HEK293 (cell line): ENCODE results near the gene HBP1.

Source experiments
- CTCF ChIA-PET: fragments of 350-600 bp; formaldehyde crosslinking; extraction: SDS; loops from one replicate; lab custom pipeline; 2021; ENCODE audit warnings: antibody characterized with exemption; lab: Yijun Ruan, JAX
- POLR2A ChIA-PET: fragments of 300-600 bp; formaldehyde crosslinking; extraction: SDS; loops from one replicate; lab custom pipeline; 2020; ENCODE audit warnings: antibody characterized with exemption, inconsistent platforms; lab: Yijun Ruan, JAX
- H3K27ac ChIP-seq: fragments of 200-500 bp; sonication (Bioruptor generic); 2 replicates; pipeline ENCODE4 v1.5.1; 2014; ENCODE audit warnings: low read depth, low read length, control low read depth, inconsistent platforms; ENCODE audit errors: extremely low read depth
- H3K36me3 ChIP-seq, 2 experiments: fragments of 200-500 bp in 1 of 2; sonication (Bioruptor generic) in 1 of 2; 1 replicate in 1 of 2; 2 replicates in 1 of 2; pipeline ENCODE4 v1.5.1; 2014 to 2017; ENCODE audit warnings: inconsistent platforms in 2 of 2, low read length in 2 of 2; ENCODE audit not compliant: control insufficient read depth in 2 of 2, insufficient read depth in 1 of 2
- H3K4me1 ChIP-seq: fragments of 200-500 bp; sonication (Bioruptor generic); 2 replicates; pipeline ENCODE4 v1.5.1; 2014; ENCODE audit warnings: mild to moderate bottlenecking, low read length, inconsistent platforms; ENCODE audit not compliant: control insufficient read depth, insufficient read depth
- H3K4me3 ChIP-seq: 2 replicates; pipeline ENCODE4 v1.5.1; 2011; ENCODE audit warnings: low read depth, mild to moderate bottlenecking, control low read depth, low read length, moderate library complexity
- H3K9me3 ChIP-seq: fragments of 200-500 bp; sonication (Bioruptor generic); 2 replicates; pipeline ENCODE4 v1.5.1; 2014; ENCODE audit warnings: low read depth, low read length, inconsistent platforms; ENCODE audit not compliant: control insufficient read depth, insufficient read depth
- IKZF3 ChIP-seq: fragments of 450-650 bp; IDR thresholded peaks from 2 replicates; pipeline ENCODE4 v1.5.0; 2018; ENCODE audit warnings: missing biosample characterization, mild to moderate bottlenecking, missing genetic modification characterization, moderate library complexity
- KLF8 ChIP-seq: fragments of 450-650 bp; formaldehyde crosslinking; IDR thresholded peaks from 2 replicates; pipeline ENCODE4 v1.5.1; 2016; ENCODE audit warnings: missing biosample characterization, missing genetic modification characterization
- PRDM4 ChIP-seq: fragments of 450-650 bp; formaldehyde crosslinking; IDR thresholded peaks from 2 replicates; pipeline ENCODE4 v1.5.1; 2017; ENCODE audit warnings: missing biosample characterization, missing genetic modification characterization
- SP7 ChIP-seq: fragments of 450-650 bp; formaldehyde crosslinking; IDR thresholded peaks from 2 replicates; pipeline ENCODE4 v1.5.1; 2016; ENCODE audit warnings: missing biosample characterization, missing genetic modification characterization
- ZEB2 ChIP-seq: fragments of 450-650 bp; formaldehyde crosslinking; IDR thresholded peaks from 2 replicates; pipeline ENCODE4 v1.5.1; 2016; ENCODE audit warnings: missing biosample characterization, missing genetic modification characterization
- ZFHX2 ChIP-seq: fragments of 450-650 bp; formaldehyde crosslinking; conservative IDR thresholded peaks from 2 replicates; pipeline ENCODE4 v1.5.1; 2016; ENCODE audit warnings: missing biosample characterization, missing genetic modification characterization
- ZFP69B ChIP-seq: fragments of 450-650 bp; formaldehyde crosslinking; IDR thresholded peaks from 2 replicates; pipeline ENCODE4 v1.5.1; 2016; ENCODE audit warnings: missing biosample characterization, missing genetic modification characterization
- ZNF16 ChIP-seq: fragments of 450-650 bp; formaldehyde crosslinking; IDR thresholded peaks from 2 replicates; pipeline ENCODE4 v1.5.1; 2016; ENCODE audit warnings: low read depth, missing biosample characterization, missing genetic modification characterization
- ZNF239 ChIP-seq: fragments of 450-650 bp; formaldehyde crosslinking; IDR thresholded peaks from 2 replicates; pipeline ENCODE4 v1.5.1; 2016; ENCODE audit warnings: missing biosample characterization, missing genetic modification characterization
- ZNF335 ChIP-seq: fragments of 450-650 bp; formaldehyde crosslinking; conservative IDR thresholded peaks from 2 replicates; pipeline ENCODE4 v1.5.1; 2016; ENCODE audit warnings: missing biosample characterization, missing genetic modification characterization
- ZNF366 ChIP-seq: fragments of 450-650 bp; formaldehyde crosslinking; conservative IDR thresholded peaks from 2 replicates; pipeline ENCODE4 v1.5.1; 2016; ENCODE audit warnings: missing biosample characterization, missing genetic modification characterization
- ZNF394 ChIP-seq: fragments of 450-650 bp; formaldehyde crosslinking; IDR thresholded peaks from 2 replicates; pipeline ENCODE4 v1.5.1; 2016; ENCODE audit warnings: missing biosample characterization, missing genetic modification characterization, mild to moderate bottlenecking, moderate library complexity, borderline replicate concordance
- ZNF600 ChIP-seq: fragments of 450-650 bp; formaldehyde crosslinking; IDR thresholded peaks from 2 replicates; pipeline ENCODE4 v1.5.1; 2016; ENCODE audit warnings: missing biosample characterization, missing genetic modification characterization
- ZNF621 ChIP-seq: fragments of 450-650 bp; formaldehyde crosslinking; IDR thresholded peaks from 2 replicates; pipeline ENCODE4 v1.5.1; 2017; ENCODE audit warnings: missing biosample characterization, missing genetic modification characterization
- ZNF624 ChIP-seq: fragments of 450-650 bp; formaldehyde crosslinking; IDR thresholded peaks from 2 replicates; pipeline ENCODE4 v1.5.1; 2017; ENCODE audit warnings: missing biosample characterization, missing genetic modification characterization
- ZNF660 ChIP-seq: fragments of 450-650 bp; IDR thresholded peaks from 2 replicates; pipeline ENCODE4 v1.5.1; 2018; ENCODE audit warnings: missing biosample characterization, mild to moderate bottlenecking, missing genetic modification characterization
- ZNF664 ChIP-seq: fragments of 450-650 bp; formaldehyde crosslinking; IDR thresholded peaks from 2 replicates; pipeline ENCODE4 v1.5.1; 2016; ENCODE audit warnings: missing biosample characterization, missing genetic modification characterization
- ZNF76 ChIP-seq: fragments of 450-650 bp; formaldehyde crosslinking; IDR thresholded peaks from 2 replicates; pipeline ENCODE4; 2016; ENCODE audit warnings: low read depth, missing biosample characterization, missing genetic modification characterization, borderline replicate concordance
- ZNF768 ChIP-seq: fragments of 450-650 bp; formaldehyde crosslinking; IDR thresholded peaks from 2 replicates; pipeline ENCODE4 v1.5.1; 2018; ENCODE audit warnings: missing biosample characterization, mild to moderate bottlenecking, missing genetic modification characterization
- ZSCAN18 ChIP-seq: fragments of 450-650 bp; formaldehyde crosslinking; IDR thresholded peaks from 2 replicates; pipeline ENCODE4 v1.5.1; 2016; ENCODE audit warnings: missing biosample characterization, missing genetic modification characterization
- TF ChIP-seq, protein P1 (sequence below): fragments of 450-650 bp; formaldehyde crosslinking; IDR thresholded peaks from 2 replicates; pipeline ENCODE4 v1.5.1; 2016; ENCODE audit warnings: missing biosample characterization, missing genetic modification characterization
- TF ChIP-seq, protein P2 (sequence below): fragments of 450-650 bp; formaldehyde crosslinking; IDR thresholded peaks from 2 replicates; pipeline ENCODE4 v1.5.1; 2016; ENCODE audit warnings: missing biosample characterization, missing genetic modification characterization
- TF ChIP-seq, protein P3 (sequence below): fragments of 450-650 bp; formaldehyde crosslinking; IDR thresholded peaks from 2 replicates; pipeline ENCODE4 v1.5.1; 2017; ENCODE audit warnings: missing biosample characterization, missing genetic modification characterization

The HBP1 gene

GRCh38 chr7:107179326-107180164, 10.7 kb downstream of the HBP1 start:
- H3K36me3 ChIP-seq, result peaks cover 3 to 10% of the 10 kb centered on the region in 2 experiments; a peak in 1 of 3 replicates
- H3K27ac ChIP-seq, result no peak overlapping the region
- TF ChIP-seq KLF8, result no peak
- TF ChIP-seq ZNF600 (tag by site-specific recombination), result peak; percentile 64; the same call in 1 of the 2 replicates
- TF ChIP-seq ZNF16, result no peak
- no peak for TF ChIP-seq IKZF3
- no peak for TF ChIP-seq ZNF768 (tag by site-specific recombination)
- TF ChIP-seq PRDM4 (tag by site-specific recombination), result no peak
- TF ChIP-seq ZNF621 (tag by site-specific recombination), result no peak
- TF ChIP-seq ZNF76 (tag by site-specific recombination), result no peak
- no peak for TF ChIP-seq ZNF239 (tag by site-specific recombination)
- TF ChIP-seq ZSCAN18 (tag by site-specific recombination), result no peak
- TF ChIP-seq ZFP69B (tag by site-specific recombination), result no peak
- TF ChIP-seq ZFHX2, result peak; percentile 38; the same call in 1 of the 2 replicates
- peak; percentile 59; the same call in 1 of the 2 replicates for TF ChIP-seq SP7 (tag by site-specific recombination)
- no peak for TF ChIP-seq ZNF394 (tag by site-specific recombination)
- TF ChIP-seq, protein P1, sequence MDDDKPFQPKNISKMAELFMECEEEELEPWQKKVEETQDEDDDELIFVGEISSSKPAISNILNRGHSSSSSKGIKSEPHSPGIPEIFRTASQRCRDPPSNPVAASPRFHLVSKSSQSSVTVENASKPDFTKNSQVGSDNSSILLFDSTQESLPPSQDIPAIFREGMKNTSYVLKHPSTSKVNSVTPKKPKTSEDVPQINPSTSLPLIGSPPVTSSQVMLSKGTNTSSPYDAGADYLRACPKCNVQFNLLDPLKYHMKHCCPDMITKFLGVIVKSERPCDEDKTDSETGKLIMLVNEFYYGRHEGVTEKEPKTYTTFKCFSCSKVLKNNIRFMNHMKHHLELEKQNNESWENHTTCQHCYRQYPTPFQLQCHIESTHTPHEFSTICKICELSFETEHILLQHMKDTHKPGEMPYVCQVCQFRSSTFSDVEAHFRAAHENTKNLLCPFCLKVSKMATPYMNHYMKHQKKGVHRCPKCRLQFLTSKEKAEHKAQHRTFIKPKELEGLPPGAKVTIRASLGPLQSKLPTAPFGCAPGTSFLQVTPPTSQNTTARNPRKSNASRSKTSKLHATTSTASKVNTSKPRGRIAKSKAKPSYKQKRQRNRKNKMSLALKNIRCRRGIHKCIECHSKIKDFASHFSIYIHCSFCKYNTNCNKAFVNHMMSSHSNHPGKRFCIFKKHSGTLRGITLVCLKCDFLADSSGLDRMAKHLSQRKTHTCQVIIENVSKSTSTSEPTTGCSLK (tag by site-specific recombination), result no peak
- no peak for TF ChIP-seq ZNF624 (tag by site-specific recombination)
- ChIA-PET POLR2A (interaction anchor here (0.6 to 3.4 kb wide), 3 partner anchors 10 to 695 kb away, joined by 3 to 14 read pairs (median 7); partner anchors contain the start of gene HBP1), CTCF (interaction anchor here (1.1 to 1.7 kb wide), 3 partner anchors 10 to 387 kb away, joined by 3 to 4 read pairs (median 3); no protein-coding TSS in a partner anchor)
- H3K4me3 ChIP-seq, result no peak overlapping the region
- H3K9me3 ChIP-seq, result no peaks in the 10 kb centered on the region
- peaks cover 14% of the 10 kb centered on the region for H3K4me1 ChIP-seq

GRCh38 chr7:107180378-107180777, 11.6 kb downstream of the HBP1 start:
- Histone ChIP-seq H3K27ac (no peak overlapping the region), H3K9me3 (no peaks in the 10 kb centered on the region), H3K4me1 (peaks cover 14% of the 10 kb centered on the region), H3K4me3 (no peak overlapping the region), H3K36me3 (peaks cover 3 to 10% of the 10 kb centered on the region in 2 experiments; a peak in 1 of 3 replicates)
- POLR2A ChIA-PET, result interaction anchor here (0.7 to 3.4 kb wide), 2 partner anchors 11 to 42 kb away, joined by 7 to 14 read pairs; partner anchors contain the start of gene HBP1
- CTCF ChIA-PET, result interaction anchor here (0.5 to 1.7 kb wide), 8 partner anchors 10 to 1163 kb away, joined by 3 to 4 read pairs (median 3); no protein-coding TSS in a partner anchor
- TF ChIP-seq ZNF366 (tag by site-specific recombination), result peak; percentile 66
- TF ChIP-seq ZEB2 (tag by site-specific recombination), result 0 out of 2 replicates have a peak, but pooled peaks have one; percentile 16
- peak; percentile 18; the same call in 1 of the 2 replicates for TF ChIP-seq ZNF664 (tag by site-specific recombination)
- TF ChIP-seq ZNF660 (tag by site-specific recombination), result peak; percentile 71
- TF ChIP-seq SP7 (tag by site-specific recombination), result peak; percentile 84
- TF ChIP-seq, protein P2, sequence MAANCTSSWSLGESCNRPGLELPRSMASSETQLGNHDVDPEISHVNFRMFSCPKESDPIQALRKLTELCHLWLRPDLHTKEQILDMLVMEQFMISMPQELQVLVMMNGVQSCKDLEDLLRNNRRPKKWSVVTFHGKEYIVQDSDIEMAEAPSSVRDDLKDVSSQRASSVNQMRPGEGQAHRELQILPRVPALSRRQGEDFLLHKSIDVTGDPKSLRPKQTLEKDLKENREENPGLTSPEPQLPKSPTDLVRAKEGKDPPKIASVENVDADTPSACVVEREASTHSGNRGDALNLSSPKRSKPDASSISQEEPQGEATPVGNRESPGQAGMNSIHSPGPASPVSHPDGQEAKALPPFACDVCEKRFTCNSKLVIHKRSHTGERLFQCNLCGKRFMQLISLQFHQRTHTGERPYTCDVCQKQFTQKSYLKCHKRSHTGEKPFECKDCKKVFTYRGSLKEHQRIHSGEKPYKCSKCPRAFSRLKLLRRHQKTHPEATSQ (tag by site-specific recombination), result no peak
- TF ChIP-seq ZNF335 (tag by site-specific recombination), result 0 out of 2 replicates have a peak, but pooled peaks have one; percentile 19
- TF ChIP-seq ZFP69B (tag by site-specific recombination), result peak; percentile 35; the same call in 1 of the 2 replicates
- TF ChIP-seq, protein P3, sequence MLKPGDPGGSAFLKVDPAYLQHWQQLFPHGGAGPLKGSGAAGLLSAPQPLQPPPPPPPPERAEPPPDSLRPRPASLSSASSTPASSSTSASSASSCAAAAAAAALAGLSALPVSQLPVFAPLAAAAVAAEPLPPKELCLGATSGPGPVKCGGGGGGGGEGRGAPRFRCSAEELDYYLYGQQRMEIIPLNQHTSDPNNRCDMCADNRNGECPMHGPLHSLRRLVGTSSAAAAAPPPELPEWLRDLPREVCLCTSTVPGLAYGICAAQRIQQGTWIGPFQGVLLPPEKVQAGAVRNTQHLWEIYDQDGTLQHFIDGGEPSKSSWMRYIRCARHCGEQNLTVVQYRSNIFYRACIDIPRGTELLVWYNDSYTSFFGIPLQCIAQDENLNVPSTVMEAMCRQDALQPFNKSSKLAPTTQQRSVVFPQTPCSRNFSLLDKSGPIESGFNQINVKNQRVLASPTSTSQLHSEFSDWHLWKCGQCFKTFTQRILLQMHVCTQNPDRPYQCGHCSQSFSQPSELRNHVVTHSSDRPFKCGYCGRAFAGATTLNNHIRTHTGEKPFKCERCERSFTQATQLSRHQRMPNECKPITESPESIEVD, result peak; percentile 86
